Activated T-cell treated with anti-CD3 and anti-CD28 coated beads for 4 hours (primary cell): ENCODE measurements around the gene RFLNA.
"Not testable (repeated sequence)": the region's sequence is repeated elsewhere in the genome, so short reads cannot be mapped to it uniquely, and the experiment has no call there.

ENCODE experiments used
- DNase-seq: peaks from one replicate; pipeline ENCODE4 v3.0.0-alpha.2; 2020

The RFLNA gene

DNA sequence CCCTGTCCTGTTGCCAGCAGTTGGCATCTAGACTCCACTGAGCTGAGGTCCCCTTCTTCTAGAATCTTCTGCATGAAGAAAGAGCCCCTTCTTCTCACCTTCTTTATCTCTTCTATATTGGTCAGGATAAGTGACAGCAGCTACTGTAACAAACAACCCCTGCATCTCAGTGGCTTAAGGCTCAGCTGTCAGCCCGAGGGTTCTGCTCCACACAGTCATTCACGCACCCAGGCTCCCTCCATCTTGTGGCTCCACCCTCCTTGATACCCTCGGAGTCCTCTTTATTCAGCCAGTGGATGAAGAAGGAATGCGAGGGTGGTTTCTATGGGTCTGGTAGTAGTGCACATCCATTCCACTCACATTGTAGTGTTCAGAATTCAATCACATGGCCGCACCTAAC is 10.5 kb upstream of the RFLNA start:
- no peak for DNase-seq

DNA sequence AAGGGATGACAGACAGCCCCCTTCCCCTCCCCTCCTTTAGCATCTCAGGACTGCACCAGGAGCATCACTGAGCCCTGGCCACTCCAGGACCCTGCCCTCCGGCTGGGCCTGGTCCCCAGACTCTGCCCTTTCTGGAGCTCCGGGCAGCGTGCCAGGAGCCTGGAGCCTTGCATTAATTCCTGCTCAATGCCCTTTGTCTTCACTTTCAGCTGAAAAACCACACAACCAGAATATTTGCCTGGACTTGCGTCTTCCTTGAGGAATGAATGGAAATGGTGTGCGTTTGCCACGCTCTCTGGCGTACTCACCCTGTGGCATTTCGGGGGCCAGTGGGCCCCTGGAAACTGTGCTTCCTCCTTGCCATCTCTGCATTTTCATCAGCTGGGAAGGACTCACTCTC is 8.5 kb upstream of the RFLNA start:
- no peak for DNase-seq

- no peak for DNase-seq
These were observed 7.9 kb upstream of the RFLNA start for GRCh38 chr12:124286971-124287370.

GRCh38 chr12:124289634-124290600 is 5.0 kb upstream of the RFLNA start:
- no peak for DNase-seq

GRCh38 chr12:124292385-124292784 is 2.5 kb upstream of the RFLNA start:
- no peak for DNase-seq

GRCh38 chr12:124293286-124294003 is 1.4 kb upstream of the RFLNA start:
- DNase-seq: no peak

DNA sequence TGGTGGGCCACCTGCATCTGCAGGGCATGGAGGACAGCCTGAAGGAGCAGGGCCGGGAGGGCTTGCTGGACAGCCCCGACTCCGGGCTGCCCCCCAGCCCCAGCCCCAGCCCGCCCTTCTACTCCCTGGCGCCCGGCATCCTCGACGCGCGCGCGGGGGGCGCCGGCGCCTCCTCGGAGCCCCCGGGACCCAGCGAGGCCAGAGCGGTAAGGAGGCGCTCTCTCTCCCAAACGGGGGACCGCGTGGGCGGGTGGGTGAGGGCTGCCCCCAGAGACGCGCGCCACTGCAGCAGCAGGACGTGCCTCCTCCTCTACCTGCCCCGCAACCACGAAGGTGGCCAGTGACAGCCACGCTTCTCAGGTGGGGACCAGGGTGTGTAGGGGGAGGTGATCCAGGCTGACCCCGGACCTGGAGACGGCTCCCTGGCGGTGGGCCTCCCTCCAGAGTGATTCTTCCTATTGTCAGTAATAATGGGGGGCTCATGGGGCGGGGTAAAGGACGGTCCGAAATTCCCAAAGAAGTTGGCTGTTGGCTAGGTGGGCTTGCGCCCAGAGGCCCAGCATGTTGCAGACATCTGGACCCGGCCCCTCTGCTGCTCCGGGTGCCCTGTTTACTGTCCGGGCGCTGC is 652 bp downstream of the RFLNA start:
- no peak for DNase-seq

- no peak for DNase-seq
These were observed 1.5 kb downstream of the RFLNA start for GRCh38 chr12:124296295-124296915.

DNA sequence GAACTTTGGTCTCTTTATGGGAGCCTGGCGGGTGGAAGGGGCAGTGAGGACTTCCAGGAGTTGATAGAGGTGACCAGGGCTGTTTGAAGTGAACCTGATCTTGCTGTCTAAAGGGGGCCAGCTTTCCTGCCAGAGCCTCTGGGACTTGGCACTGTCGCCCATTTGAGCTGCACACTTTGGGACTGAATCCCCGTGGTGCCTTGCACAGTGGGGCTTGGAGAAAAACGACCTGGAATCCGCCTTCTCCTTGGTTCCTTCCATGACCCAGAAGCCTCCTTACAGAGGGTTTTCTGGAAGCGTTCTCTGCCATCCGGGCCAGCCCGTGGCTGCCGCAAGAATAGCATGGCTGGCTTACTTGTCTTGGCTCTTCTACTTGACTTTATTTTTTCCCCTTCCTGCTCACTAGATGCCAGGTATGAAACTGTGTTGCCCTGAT is 2.0 kb downstream of the RFLNA start:
- DNase-seq: no peak

- no peak for DNase-seq
These were observed 2.5 kb downstream of the RFLNA start for GRCh38 chr12:124297389-124297788.

DNA sequence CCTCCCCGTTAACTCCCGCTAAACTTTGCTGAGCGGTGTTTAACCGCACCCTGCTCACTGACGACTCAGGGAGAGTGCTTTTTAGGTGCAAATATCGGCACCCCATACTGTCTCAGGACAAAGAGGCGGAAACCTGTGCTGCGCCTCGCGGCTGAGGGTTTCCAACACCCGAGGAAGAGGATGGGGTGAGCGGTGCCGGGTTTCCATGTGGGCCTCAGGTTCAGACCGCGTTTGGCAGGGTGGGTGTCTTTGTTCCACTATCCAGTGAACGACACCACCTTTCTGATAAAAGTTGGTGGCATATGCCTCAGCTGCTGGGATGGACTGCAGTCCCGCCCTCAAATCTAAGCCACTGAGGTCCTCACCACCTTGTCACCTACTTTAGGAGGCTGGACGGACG is 3.0 kb downstream of the RFLNA start:
- no peak for DNase-seq

DNA sequence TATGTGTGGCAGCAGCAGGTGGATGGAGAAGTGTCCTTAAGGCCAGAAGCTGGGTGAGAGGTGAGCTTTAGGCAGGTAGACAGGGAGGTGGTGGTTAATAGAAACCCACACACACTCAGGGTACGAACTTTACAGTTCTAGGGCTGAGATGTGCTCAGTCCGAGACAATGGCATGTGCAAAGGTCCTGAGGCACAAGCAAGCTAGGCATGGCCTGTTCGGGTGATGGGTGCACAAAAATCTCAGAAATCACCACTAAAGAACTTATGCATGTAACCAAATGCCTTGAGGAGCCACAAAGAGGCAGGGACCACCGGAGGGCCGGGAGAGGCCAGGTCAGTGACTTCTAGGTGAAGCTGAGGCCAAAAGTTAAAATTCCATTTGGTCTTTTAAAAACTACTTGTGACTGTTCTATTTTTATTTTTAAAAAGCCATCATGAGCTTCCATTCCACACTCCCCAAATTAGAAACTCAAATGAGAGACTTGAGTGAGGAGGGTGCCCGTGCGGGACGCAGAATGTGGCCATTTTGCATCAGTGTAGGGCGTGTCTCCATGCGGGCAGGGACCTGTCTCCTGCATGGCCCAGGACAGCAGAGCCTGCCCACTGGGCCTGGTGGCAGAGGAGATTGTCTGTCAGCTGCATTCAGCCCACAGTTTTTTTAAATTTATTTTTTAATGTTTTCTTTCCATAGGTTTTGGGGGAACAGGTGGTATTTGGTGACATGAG is 4.0 kb downstream of the RFLNA start:
- DNase-seq: no peak

- DNase-seq: no peak
These were observed 4.9 kb downstream of the RFLNA start for GRCh38 chr12:124299628-124300388.

DNA sequence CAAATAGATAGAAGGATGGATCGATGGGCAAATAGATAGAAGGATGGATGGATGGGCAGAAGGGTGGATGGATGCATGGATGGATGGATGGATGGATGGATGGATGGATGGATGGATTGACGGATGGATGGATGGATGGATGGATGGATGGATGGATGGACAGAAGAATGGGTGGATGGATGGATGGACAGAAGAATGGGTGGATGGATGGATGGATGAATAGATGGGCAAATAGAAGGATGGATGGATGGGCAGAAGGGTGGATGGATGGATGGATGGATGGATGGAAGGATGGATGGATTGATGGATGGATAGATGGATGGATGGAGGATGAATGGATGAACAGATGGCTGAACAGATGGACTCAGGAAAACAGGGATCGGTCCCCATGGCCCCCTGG is 5.8 kb downstream of the RFLNA start:
- not testable (repeated sequence) for DNase-seq

DNA sequence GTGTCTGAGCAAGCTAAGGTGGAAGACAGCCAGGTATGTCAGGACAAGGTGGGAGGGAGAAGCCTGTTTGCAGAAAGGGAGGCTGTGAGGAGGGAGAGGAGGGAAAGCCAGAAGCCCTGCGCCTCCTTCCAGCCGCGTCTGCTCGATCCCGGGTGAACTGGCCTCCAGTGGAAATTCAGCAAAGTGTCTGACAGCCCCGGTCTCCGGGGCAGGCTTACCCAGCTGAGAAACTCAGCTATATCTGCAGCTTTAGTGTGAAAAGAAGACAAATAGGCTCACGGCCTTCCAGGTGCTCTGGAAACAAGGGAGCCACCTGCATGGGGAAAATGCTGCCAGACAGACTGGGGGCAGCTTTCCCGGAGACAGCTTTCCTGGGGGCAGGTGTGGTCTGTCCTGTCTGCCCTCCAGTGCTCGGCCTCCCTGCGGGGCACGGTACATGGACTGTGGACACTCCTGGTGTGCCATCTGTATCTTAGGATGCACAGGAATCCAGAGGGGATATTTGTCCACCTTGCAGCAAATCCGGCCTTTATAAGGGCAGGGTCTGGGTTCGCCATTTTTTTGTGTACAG is 6.3 kb downstream of the RFLNA start:
- no peak for DNase-seq

GRCh38 chr12:124302241-124302806 is 7.4 kb downstream of the RFLNA start:
- no peak for DNase-seq

GRCh38 chr12:124302807-124303578 is 8.1 kb downstream of the RFLNA start:
- DNase-seq: no peak

- DNase-seq: no peak
These were observed 8.9 kb downstream of the RFLNA start for GRCh38 chr12:124303579-124304313.

DNA sequence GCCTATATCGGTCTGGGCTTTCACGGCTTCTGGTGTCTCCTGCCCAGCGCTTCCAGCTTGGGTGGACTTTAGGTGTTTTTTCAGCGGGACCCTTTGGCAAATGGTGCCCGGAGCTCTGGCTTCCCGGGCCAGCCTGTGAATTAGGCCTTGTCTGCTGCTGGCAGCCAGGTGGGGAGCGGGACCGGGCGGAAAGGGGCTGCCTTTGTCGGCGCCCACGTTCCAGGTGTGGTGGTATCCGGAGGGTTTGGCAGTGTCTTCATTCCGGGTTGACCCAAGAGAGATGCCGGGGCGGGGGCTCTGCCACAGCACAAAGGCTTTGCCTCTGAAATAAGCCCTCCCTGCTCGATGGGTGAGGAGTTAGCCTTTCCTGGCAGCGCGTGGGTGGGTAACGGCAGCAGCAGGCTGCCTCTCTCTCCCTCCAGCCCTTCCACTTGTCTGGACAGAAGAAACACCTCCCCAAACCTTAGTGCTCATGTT is 9.5 kb downstream of the RFLNA start:
- DNase-seq: no peak
